ENCODE measurements around the gene PLA2G3.

The PLA2G3 gene

GRCh38 chr22:31143537-31143936 lies 3.2 kb upstream of the PLA2G3 start:
- no peak for DNase-seq

- no peak for DNase-seq
These were observed 2.7 kb upstream of the PLA2G3 start for GRCh38 chr22:31143038-31143437.

GRCh38 chr22:31142285-31142684 lies 2.0 kb upstream of the PLA2G3 start:
- no peak for DNase-seq

- DNase-seq: no peak
These were observed 1.2 kb upstream of the PLA2G3 start for GRCh38 chr22:31141551-31141950.

- no peak for DNase-seq
These were observed 438 bp upstream of the PLA2G3 start for GRCh38 chr22:31140746-31141145.

GRCh38 chr22:31139066-31139465 lies 1.2 kb downstream of the PLA2G3 start:
- no peak for DNase-seq

- no peak for DNase-seq
These were observed 2.2 kb downstream of the PLA2G3 start for GRCh38 chr22:31138126-31138525.

GRCh38 chr22:31137721-31138120 lies 2.6 kb downstream of the PLA2G3 start:
- no peak for DNase-seq

GRCh38 chr22:31136711-31137110 lies 3.6 kb downstream of the PLA2G3 start:
- DNase-seq: no peak

GRCh38 chr22:31136155-31136554 lies 4.2 kb downstream of the PLA2G3 start:
- no peak for DNase-seq

- DNase-seq: no peak
These were observed 4.6 kb downstream of the PLA2G3 start for GRCh38 chr22:31135706-31136105.

GRCh38 chr22:31134688-31135087 lies 5.6 kb downstream of the PLA2G3 start:
- no peak for DNase-seq

GRCh38 chr22:31133911-31134310 lies 6.4 kb downstream of the PLA2G3 start:
- DNase-seq: no peak

GRCh38 chr22:31130873-31131272 lies 9.4 kb downstream of the PLA2G3 start:
- DNase-seq: no peak

- DNase-seq: no peak
These were observed 12.2 kb downstream of the PLA2G3 start for GRCh38 chr22:31128156-31128555.

- DNase-seq: no peak
These were observed 13.0 kb downstream of the PLA2G3 start for GRCh38 chr22:31127181-31127772.

- no peak for DNase-seq
These were observed 13.5 kb downstream of the PLA2G3 start for GRCh38 chr22:31126869-31127175.

- no peak for DNase-seq
These were observed 14.0 kb downstream of the PLA2G3 start for GRCh38 chr22:31126128-31126868.

GRCh38 chr22:31125521-31126117 lies 14.7 kb downstream of the PLA2G3 start:
- no peak for DNase-seq

- DNase-seq: no peak
These were observed 15.4 kb downstream of the PLA2G3 start for GRCh38 chr22:31124811-31125465.

- DNase-seq: no peak
These were observed 16.0 kb downstream of the PLA2G3 start for GRCh38 chr22:31124290-31124689.

GRCh38 chr22:31123292-31123602 lies 17.1 kb downstream of the PLA2G3 start:
- DNase-seq: no peak

- peak; percentile 13 for DNase-seq
These were observed 17.6 kb downstream of the PLA2G3 start, which contains the start of gene INPP5J for GRCh38 chr22:31122532-31123291. TSS of gene INPP5J (plus strand) at chr22:31122966. CDS start at chr22:31123015, 49 bp downstream.

- no peak for DNase-seq
These were observed 18.1 kb downstream of the PLA2G3 start for GRCh38 chr22:31122196-31122531.
